H1 (cell line): ENCODE data around the gene SUPT4H1. TPM values are rescaled to one million over a fixed set of nuclear protein-coding genes. Genes with fewer than 3 reads are reported as not detected.

Experiments used
- CREB1 ChIP-seq: IDR thresholded peaks from 2 replicates; pipeline ENCODE4 v1.6.1; 2012; ENCODE audit warnings: inconsistent platforms
- HDAC2 ChIP-seq, 2 experiments: fragments of 300-600 bp in 1 of 2; sonication (generic) in 1 of 2; IDR thresholded peaks; 2 replicates each; pipeline ENCODE4 v1.6.1; 2011 to 2012; ENCODE audit warnings: low read depth in 2 of 2, low read length in 2 of 2, mild to moderate bottlenecking in 2 of 2, moderate library complexity in 2 of 2, borderline replicate concordance in 1 of 2, inconsistent platforms in 1 of 2
- SP1 ChIP-seq: IDR thresholded peaks from 2 replicates; pipeline ENCODE4 v1.6.1; 2011; ENCODE audit warnings: low read depth, low read length
- SRF ChIP-seq: IDR thresholded peaks from 2 replicates; pipeline ENCODE4 v1.6.1; 2011; ENCODE audit warnings: mild to moderate bottlenecking, low read depth, low read length, moderate library complexity
- TCF12 ChIP-seq: IDR thresholded peaks from 2 replicates; pipeline ENCODE4 v1.6.1; 2011; ENCODE audit warnings: low read depth, mild to moderate bottlenecking, low read length
- polyA plus RNA-seq, 7 experiments: library from polyadenylated mRNA; depleted of rRNA in 3 of 7; stranded (reverse) in 5 of 7; unstranded in 2 of 7; fragments of >200 nt in 5 of 7; fragments of 200-250 nt in 2 of 7; gene quantifications; 1 replicate in 5 of 7; 2 replicates in 1 of 7; 4 replicates in 1 of 7; pipeline versions ENCODE4 v1.2.1 to v1.2.3, GENCODE V29; 2011 to 2013; ENCODE audit warnings: missing spikeins in 2 of 7, mixed read lengths in 2 of 7
- total RNA-seq: library from RNA; stranded (reverse); fragmentation: NEBNext Ultra II Directional; extraction: Animal tissue kit (Norgen Biotek cat#: 25700); gene quantifications from 2 replicates; pipeline ENCODE4 v1.2.1, GENCODE V29; 2021

SUPT4H1 gene
- total and polyA plus RNA-seq, 2 of the 8 experiments (the other 6 are each of a cell fraction or from before 2014, with no cell fraction given), result 112 to 143 TPM

DNA sequence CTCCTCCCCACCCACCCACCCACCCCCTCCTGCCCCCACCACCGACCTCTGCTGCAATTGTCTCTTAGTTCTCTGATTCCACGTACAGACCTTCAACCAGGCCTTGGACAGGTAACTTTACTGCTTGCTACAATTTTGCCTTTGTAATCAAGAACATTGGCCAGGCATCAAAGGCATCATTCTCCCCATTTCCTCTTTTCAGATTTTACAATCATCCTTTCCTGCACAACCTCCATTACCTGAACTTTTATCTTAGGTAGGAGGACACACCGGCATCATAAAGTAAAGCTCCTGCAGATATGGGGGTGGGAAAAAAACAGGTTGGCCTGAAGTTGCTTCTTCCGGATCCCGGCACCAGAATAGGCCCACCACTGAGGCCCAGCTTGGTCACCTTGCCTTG lies 25.7 kb upstream of the SUPT4H1 start (continued):
- no peak for TF ChIP-seq CREB1
- no peak for TF ChIP-seq SRF
- TF ChIP-seq HDAC2 (IDR thresholded peaks at IDR 0.05; ENCODE audit: borderline replicate concordance in 1 of 2, low read depth in 2 of 2, low read length in 2 of 2), result no peak
- TF ChIP-seq SP1, result no peak
- TF ChIP-seq TCF12, result no peak
